Measurements from ENCODE around the gene P3R3URF.

P3R3URF gene

GRCh38 chr1:46181343-46182260, 5.3 kb upstream of the P3R3URF start:
- H3K27me3 ChIP-seq (ENCODE audit: insufficient read depth, low read depth, severe bottlenecking): no peaks in the 10 kb centered on the region
- H3K4me3 ChIP-seq (ENCODE audit: low read depth, low read length): no peak overlapping the region
- H3K9me3 ChIP-seq (ENCODE audit: severe bottlenecking): no peaks in the 10 kb centered on the region
- no peak for TF ChIP-seq CTCF (IDR thresholded peaks at IDR 0.05; ENCODE audit: low read depth, low read length)
- H3K27ac ChIP-seq: no peak overlapping the region
- no peak for DNase-seq
- no peaks in the 10 kb centered on the region for H3K36me3 ChIP-seq

- Histone ChIP-seq H3K4me3 (ENCODE audit: low read depth, low read length) (no peak overlapping the region), H3K9me3 (ENCODE audit: severe bottlenecking) (no peaks in the 10 kb centered on the region), H3K27me3 (ENCODE audit: insufficient read depth, low read depth, severe bottlenecking) (no peaks in the 10 kb centered on the region), H3K36me3 (no peaks in the 10 kb centered on the region), H3K27ac (no peak overlapping the region)
- TF ChIP-seq CTCF (IDR thresholded peaks at IDR 0.05; ENCODE audit: low read depth, low read length): peak; percentile 81
- DNase-seq: peak; percentile 90
Observed at GRCh38 chr1:46180082-46180616, 3.9 kb upstream of the P3R3URF start.

- Histone ChIP-seq H3K4me3 (ENCODE audit: low read depth, low read length) (no peak overlapping the region), H3K27ac (no peak overlapping the region), H3K36me3 (no peaks in the 10 kb centered on the region), H3K9me3 (ENCODE audit: severe bottlenecking) (no peaks in the 10 kb centered on the region), H3K27me3 (ENCODE audit: insufficient read depth, low read depth, severe bottlenecking) (no peaks in the 10 kb centered on the region)
- peak; percentile 73 for TF ChIP-seq CTCF (IDR thresholded peaks at IDR 0.05; ENCODE audit: low read depth, low read length)
- DNase-seq: peak; percentile 85
Observed at GRCh38 chr1:46179138-46180081, 3.1 kb upstream of the P3R3URF start.

- no peak for DNase-seq
- H3K4me3 ChIP-seq (ENCODE audit: low read depth, low read length): no peak overlapping the region
- H3K27ac ChIP-seq: no peak overlapping the region
- no peaks in the 10 kb centered on the region for H3K36me3 ChIP-seq
- TF ChIP-seq CTCF (IDR thresholded peaks at IDR 0.05; ENCODE audit: low read depth, low read length): no peak
- no peaks in the 10 kb centered on the region for H3K9me3 ChIP-seq (ENCODE audit: severe bottlenecking)
- H3K27me3 ChIP-seq (ENCODE audit: insufficient read depth, low read depth, severe bottlenecking): no peaks in the 10 kb centered on the region
Observed at GRCh38 chr1:46175243-46175642, 1.0 kb downstream of the P3R3URF start.

- Histone ChIP-seq H3K9me3 (ENCODE audit: severe bottlenecking) (no peaks in the 10 kb centered on the region), H3K27ac (no peak within 1 kb of the TSS), H3K27me3 (ENCODE audit: insufficient read depth, low read depth, severe bottlenecking) (no peaks in the 10 kb centered on the region), H3K36me3 (no peaks in the 10 kb centered on the region), H3K4me3 (ENCODE audit: low read depth, low read length) (no peak within 1 kb of the TSS)
- TF ChIP-seq CTCF (IDR thresholded peaks at IDR 0.05; ENCODE audit: low read depth, low read length): no peak
- peak; percentile 26 for DNase-seq
Observed at GRCh38 chr1:46174448-46175231, 1.6 kb downstream of the P3R3URF start, which contains the start of gene TSPAN1. Gene TSPAN1 (plus strand): TSS chr1:46175087. CDS start chr1:46181108, 6,021 bp downstream.
